SK-N-SH treated with all-trans-retinoic acid at 6 μM for 48 hours (cell line): ENCODE results near the gene ZNF70.

Experiments used
- ATAC-seq: fragments of 200-7000 bp; cut with Tn5 transposase; 3 replicates; pipeline ENCODE4 v1.9.1; 2020; ENCODE audit warnings: mild to moderate bottlenecking, moderate library complexity
- ARNTL ChIP-seq: fragments of 450-650 bp; formaldehyde crosslinking; IDR thresholded peaks from 2 replicates; pipeline ENCODE4 v1.5.0; 2020; ENCODE audit warnings: low read depth, mild to moderate bottlenecking, moderate library complexity, borderline replicate concordance
- BACH2 ChIP-seq: fragments of 250-450 bp; sonication (Bioruptor Pico); IDR thresholded peaks from 2 replicates; pipeline ENCODE4 v1.9.0; 2021; ENCODE audit warnings: mild to moderate bottlenecking, borderline replicate concordance
- CREB5 ChIP-seq: fragments of 250-450 bp; sonication (Bioruptor Pico); IDR thresholded peaks from 2 replicates; pipeline ENCODE4 v1.5.1; 2020; ENCODE audit warnings: low read depth, mild to moderate bottlenecking, moderate library complexity
- CSDC2 ChIP-seq: fragments of 250-450 bp; sonication (Bioruptor Pico); IDR thresholded peaks from 2 replicates; pipeline ENCODE4 v1.5.0; 2020; ENCODE audit warnings: mild to moderate bottlenecking, moderate library complexity
- ESRRG ChIP-seq: fragments of 250-450 bp; sonication (Bioruptor Pico); IDR thresholded peaks from 2 replicates; pipeline ENCODE4 v1.6.1; 2021; ENCODE audit warnings: mild to moderate bottlenecking
- GLIS3 ChIP-seq: fragments of 250-450 bp; sonication (Bioruptor Pico); IDR thresholded peaks from 2 replicates; pipeline ENCODE4 v1.5.0; 2020; ENCODE audit warnings: mild to moderate bottlenecking, moderate library complexity
- OSR1 ChIP-seq: fragments of 250-450 bp; sonication (Bioruptor Pico); IDR thresholded peaks from 2 replicates; pipeline ENCODE4 v1.8.0; 2022; ENCODE audit warnings: moderate library complexity, mild to moderate bottlenecking, inconsistent platforms
- POU6F1 ChIP-seq: fragments of 250-450 bp; sonication (Bioruptor Pico); IDR thresholded peaks from 2 replicates; pipeline ENCODE4 v1.8.0; 2021; ENCODE audit warnings: low read depth, mild to moderate bottlenecking, moderate library complexity, borderline replicate concordance
- PPARA ChIP-seq: fragments of 250-450 bp; sonication (Bioruptor Pico); IDR thresholded peaks from 2 replicates; pipeline ENCODE4 v1.5.0; 2020; ENCODE audit warnings: mild to moderate bottlenecking, borderline replicate concordance
- RARB ChIP-seq: fragments of 250-450 bp; sonication (Bioruptor Pico); IDR thresholded peaks from 2 replicates; pipeline ENCODE4 v1.8.0; 2021; ENCODE audit warnings: mild to moderate bottlenecking, moderate library complexity
- SNAI2 ChIP-seq: fragments of 250-450 bp; sonication (Bioruptor Pico); IDR thresholded peaks from 2 replicates; pipeline ENCODE4 v1.5.0; 2020; ENCODE audit warnings: mild to moderate bottlenecking, moderate library complexity
- TCF4 ChIP-seq: fragments of 250-450 bp; sonication (Bioruptor Pico); IDR thresholded peaks from 2 replicates; pipeline ENCODE4 v1.8.0; 2021; ENCODE audit warnings: mild to moderate bottlenecking, moderate library complexity, borderline replicate concordance
- ZC3H10 ChIP-seq: fragments of 250-450 bp; sonication (Bioruptor Pico); IDR thresholded peaks from 2 replicates; pipeline ENCODE4 v1.5.1; 2021; ENCODE audit warnings: mild to moderate bottlenecking, moderate library complexity
- ZFP3 ChIP-seq: fragments of 250-450 bp; sonication (Bioruptor Pico); IDR thresholded peaks from 2 replicates; pipeline ENCODE4 v1.5.0; 2020; ENCODE audit warnings: mild to moderate bottlenecking, moderate library complexity
- ZFP30 ChIP-seq: fragments of 450-650 bp; formaldehyde crosslinking; IDR thresholded peaks from 2 replicates; pipeline ENCODE4 v1.5.0; 2022; ENCODE audit warnings: mild to moderate bottlenecking, moderate library complexity
- ZNF565 ChIP-seq: fragments of 450-650 bp; formaldehyde crosslinking; conservative IDR thresholded peaks from 2 replicates; pipeline ENCODE4 v1.5.0; 2020; ENCODE audit warnings: low read depth, mild to moderate bottlenecking, moderate library complexity
- ZNF70 ChIP-seq: fragments of 450-650 bp; formaldehyde crosslinking; IDR thresholded peaks from 2 replicates; pipeline ENCODE4 v1.5.0; 2020; ENCODE audit warnings: mild to moderate bottlenecking, moderate library complexity
- TF ChIP-seq, protein P1 (sequence below): fragments of 250-450 bp; sonication (Bioruptor Pico); IDR thresholded peaks from 2 replicates; pipeline ENCODE4 v1.5.0; 2020; ENCODE audit warnings: mild to moderate bottlenecking, moderate library complexity
- TF ChIP-seq, protein P2 (sequence below): fragments of 250-450 bp; sonication (Bioruptor Pico); IDR thresholded peaks from 2 replicates; pipeline ENCODE4 v1.5.1; 2021; ENCODE audit warnings: mild to moderate bottlenecking, moderate library complexity

Gene ZNF70

GRCh38 chr22:23698094-23698493 is 52.8 kb downstream of the ZNF70 start:
- no peak for TF ChIP-seq BACH2 (CRISPR knock-in tag)
- TF ChIP-seq, protein P1, sequence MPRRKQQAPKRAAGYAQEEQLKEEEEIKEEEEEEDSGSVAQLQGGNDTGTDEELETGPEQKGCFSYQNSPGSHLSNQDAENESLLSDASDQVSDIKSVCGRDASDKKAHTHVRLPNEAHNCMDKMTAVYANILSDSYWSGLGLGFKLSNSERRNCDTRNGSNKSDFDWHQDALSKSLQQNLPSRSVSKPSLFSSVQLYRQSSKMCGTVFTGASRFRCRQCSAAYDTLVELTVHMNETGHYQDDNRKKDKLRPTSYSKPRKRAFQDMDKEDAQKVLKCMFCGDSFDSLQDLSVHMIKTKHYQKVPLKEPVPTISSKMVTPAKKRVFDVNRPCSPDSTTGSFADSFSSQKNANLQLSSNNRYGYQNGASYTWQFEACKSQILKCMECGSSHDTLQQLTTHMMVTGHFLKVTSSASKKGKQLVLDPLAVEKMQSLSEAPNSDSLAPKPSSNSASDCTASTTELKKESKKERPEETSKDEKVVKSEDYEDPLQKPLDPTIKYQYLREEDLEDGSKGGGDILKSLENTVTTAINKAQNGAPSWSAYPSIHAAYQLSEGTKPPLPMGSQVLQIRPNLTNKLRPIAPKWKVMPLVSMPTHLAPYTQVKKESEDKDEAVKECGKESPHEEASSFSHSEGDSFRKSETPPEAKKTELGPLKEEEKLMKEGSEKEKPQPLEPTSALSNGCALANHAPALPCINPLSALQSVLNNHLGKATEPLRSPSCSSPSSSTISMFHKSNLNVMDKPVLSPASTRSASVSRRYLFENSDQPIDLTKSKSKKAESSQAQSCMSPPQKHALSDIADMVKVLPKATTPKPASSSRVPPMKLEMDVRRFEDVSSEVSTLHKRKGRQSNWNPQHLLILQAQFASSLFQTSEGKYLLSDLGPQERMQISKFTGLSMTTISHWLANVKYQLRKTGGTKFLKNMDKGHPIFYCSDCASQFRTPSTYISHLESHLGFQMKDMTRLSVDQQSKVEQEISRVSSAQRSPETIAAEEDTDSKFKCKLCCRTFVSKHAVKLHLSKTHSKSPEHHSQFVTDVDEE (CRISPR knock-in tag), result no peak
- no peak for ATAC-seq

GRCh38 chr22:23697031-23697970 is 53.6 kb downstream of the ZNF70 start:
- no peak for TF ChIP-seq GLIS3 (CRISPR knock-in tag)
- no peak for TF ChIP-seq ZFP30 (CRISPR knock-in tag)
- TF ChIP-seq ARNTL (CRISPR knock-in tag), result no peak
- no peak for TF ChIP-seq RARB
- TF ChIP-seq ZC3H10 (CRISPR knock-in tag), result no peak
- no peak for ATAC-seq

DNA sequence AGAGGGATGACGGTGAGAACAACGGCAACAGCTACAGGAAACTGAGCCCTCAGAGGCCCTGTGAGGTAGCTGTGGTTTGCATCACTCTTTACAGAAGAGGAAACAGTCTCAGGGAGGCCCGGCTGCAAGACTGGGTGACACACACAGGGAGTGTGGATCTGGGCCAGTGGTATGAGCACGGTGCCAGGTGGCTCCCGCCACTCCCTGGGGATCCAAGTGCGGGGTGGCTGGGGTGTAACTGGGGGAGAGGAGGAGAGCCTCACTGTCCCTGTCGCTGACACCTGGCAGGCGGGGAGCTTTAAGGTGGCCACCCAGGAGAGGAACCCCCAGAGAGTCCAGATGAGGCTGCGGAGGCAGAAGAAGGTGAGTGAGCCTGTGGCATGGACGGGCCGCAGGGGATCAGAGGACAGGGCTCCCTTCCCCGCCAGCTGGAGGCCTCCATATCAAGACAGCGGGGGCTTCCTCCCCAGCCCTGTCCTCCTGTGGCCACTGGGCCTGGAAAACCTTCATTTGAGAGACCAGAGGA is 54.5 kb downstream of the ZNF70 start:
- no peak for ATAC-seq
- TF ChIP-seq TCF4 (CRISPR knock-in tag), result no peak
- TF ChIP-seq BACH2 (CRISPR knock-in tag), result no peak
- no peak for TF ChIP-seq PPARA (CRISPR knock-in tag)
- TF ChIP-seq CSDC2 (CRISPR knock-in tag), result no peak
- TF ChIP-seq ZFP30 (CRISPR knock-in tag), result no peak
- TF ChIP-seq, protein P2, sequence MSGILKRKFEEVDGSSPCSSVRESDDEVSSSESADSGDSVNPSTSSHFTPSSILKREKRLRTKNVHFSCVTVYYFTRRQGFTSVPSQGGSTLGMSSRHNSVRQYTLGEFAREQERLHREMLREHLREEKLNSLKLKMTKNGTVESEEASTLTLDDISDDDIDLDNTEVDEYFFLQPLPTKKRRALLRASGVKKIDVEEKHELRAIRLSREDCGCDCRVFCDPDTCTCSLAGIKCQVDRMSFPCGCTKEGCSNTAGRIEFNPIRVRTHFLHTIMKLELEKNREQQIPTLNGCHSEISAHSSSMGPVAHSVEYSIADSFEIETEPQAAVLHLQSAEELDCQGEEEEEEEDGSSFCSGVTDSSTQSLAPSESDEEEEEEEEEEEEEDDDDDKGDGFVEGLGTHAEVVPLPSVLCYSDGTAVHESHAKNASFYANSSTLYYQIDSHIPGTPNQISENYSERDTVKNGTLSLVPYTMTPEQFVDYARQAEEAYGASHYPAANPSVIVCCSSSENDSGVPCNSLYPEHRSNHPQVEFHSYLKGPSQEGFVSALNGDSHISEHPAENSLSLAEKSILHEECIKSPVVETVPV (CRISPR knock-in tag), result no peak
- no peak for TF ChIP-seq OSR1 (CRISPR knock-in tag)

DNA sequence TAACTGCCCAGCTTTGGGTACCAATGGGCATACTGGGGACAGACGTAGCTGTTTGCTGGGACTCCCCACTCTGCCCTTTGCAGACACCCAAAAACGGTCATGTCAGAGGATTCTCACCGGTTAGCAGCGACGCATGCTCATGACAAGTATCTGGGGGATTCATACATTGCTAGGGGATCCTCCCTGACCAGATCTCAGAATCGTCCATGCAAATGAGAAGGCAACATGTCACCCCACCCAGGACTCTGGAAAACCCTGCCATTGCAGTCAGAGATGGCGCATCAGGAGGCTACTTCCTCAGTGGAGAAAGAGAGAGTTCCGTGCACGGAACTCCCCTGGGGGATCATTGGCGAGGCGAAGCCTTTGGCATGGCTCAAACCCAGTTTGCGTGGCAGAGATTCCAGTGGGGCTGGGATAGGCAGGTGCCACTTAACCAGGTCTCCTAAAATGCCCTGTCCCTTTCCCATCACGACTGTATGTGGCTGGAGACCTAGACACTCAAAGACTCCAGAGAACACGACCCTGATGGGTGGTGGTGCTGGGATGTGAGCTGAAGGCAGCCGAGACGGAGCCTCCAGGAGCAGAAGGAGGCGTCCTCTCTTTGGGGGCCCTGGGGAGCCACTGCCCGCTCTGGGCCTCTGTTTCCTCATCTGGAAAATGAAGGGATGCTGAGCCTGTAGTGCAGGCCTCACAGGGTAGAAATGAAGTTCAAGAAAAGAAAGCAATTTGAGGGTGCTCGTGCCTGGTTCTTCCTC is 55.2 kb downstream of the ZNF70 start:
- TF ChIP-seq CSDC2 (CRISPR knock-in tag) (no peak), CREB5 (no peak), ARNTL (CRISPR knock-in tag) (no peak), SNAI2 (CRISPR knock-in tag) (no peak), ESRRG (CRISPR knock-in tag) (no peak), BACH2 (CRISPR knock-in tag) (no peak)
- TF ChIP-seq, protein P2 (CRISPR knock-in tag), result no peak
- no peak for ATAC-seq

DNA sequence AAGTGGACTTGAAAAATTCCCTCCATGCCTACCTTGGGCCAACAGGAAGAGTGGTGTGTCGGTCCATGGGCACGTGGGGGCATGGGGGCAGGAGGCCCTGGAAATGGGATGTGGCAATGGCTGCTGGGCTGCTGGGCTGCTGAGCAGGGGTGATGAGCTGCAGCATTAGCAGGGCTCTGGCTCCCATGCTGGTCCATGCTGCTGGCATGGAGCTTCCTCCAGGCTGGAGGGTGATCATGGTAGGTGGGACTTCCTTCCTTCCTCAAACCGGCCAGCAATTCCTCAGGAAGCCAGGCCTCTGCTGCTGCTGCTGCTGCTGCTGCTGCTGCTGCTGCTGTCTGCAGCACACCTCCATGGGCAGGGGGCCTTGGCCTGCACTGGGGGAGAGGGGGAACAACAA is 55.8 kb downstream of the ZNF70 start:
- no peak for ATAC-seq
- no peak for TF ChIP-seq ZC3H10 (CRISPR knock-in tag)
- TF ChIP-seq BACH2 (CRISPR knock-in tag), result no peak
- no peak for TF ChIP-seq ZFP3 (CRISPR knock-in tag)
- TF ChIP-seq ZNF70 (CRISPR knock-in tag), result no peak
- no peak for TF ChIP-seq GLIS3 (CRISPR knock-in tag)
- no peak for TF ChIP-seq ZNF565
- TF ChIP-seq ZFP30 (CRISPR knock-in tag), result no peak
- no peak for TF ChIP-seq RARB
- TF ChIP-seq SNAI2 (CRISPR knock-in tag), result no peak
- TF ChIP-seq OSR1 (CRISPR knock-in tag), result no peak
- no peak for TF ChIP-seq ESRRG (CRISPR knock-in tag)
- no peak for TF ChIP-seq PPARA (CRISPR knock-in tag)
- TF ChIP-seq, protein P2 (CRISPR knock-in tag), result no peak
- TF ChIP-seq POU6F1 (CRISPR knock-in tag), result no peak
- no peak for TF ChIP-seq CSDC2 (CRISPR knock-in tag)
